HG03196 (cell line): ENCODE measurements around the gene GSTCD.
A peak's percentile ranks its signal among the peaks of the same experiment; 100 is the strongest.
"Not testable (repeated sequence)": the region's sequence is repeated elsewhere in the genome, so short reads cannot be mapped to it uniquely, and the experiment has no call there.

Experiments used
- ATAC-seq: cut with Tn5 transposase; IDR thresholded peaks from one replicate; pipeline ENCODE4 v1.9.1; 2021; ENCODE audit not compliant: unreplicated experiment

Gene GSTCD, protein sequence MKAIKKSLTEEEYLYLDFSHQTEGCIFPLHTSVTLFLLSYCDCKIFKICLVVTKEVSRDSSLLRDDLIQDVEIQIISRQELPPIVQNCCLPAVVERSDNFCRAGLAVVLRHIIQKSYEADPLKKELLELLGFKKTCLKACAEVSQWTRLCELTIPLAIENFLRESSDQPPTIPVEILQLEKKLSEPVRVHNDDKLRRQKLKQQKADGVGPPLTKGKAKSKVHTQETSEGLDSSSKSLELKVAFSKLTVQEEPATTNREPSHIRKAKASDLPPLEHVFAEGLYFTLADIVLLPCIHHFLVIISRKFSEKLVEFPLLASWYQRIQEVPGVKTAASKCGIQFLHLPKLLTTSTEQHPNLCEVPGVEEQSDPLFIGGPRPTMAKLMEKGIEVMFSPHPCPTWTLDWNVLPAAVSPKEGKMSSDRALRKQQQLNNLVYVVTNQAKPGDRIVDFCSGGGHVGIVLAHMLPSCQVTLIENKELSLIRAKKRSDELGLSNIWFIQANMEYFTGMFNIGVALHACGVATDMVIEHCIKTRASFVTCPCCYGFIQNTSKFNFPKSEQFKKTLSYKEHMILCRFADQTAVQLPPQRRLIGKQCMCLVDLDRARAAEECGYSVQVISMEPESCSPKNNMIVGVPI

DNA sequence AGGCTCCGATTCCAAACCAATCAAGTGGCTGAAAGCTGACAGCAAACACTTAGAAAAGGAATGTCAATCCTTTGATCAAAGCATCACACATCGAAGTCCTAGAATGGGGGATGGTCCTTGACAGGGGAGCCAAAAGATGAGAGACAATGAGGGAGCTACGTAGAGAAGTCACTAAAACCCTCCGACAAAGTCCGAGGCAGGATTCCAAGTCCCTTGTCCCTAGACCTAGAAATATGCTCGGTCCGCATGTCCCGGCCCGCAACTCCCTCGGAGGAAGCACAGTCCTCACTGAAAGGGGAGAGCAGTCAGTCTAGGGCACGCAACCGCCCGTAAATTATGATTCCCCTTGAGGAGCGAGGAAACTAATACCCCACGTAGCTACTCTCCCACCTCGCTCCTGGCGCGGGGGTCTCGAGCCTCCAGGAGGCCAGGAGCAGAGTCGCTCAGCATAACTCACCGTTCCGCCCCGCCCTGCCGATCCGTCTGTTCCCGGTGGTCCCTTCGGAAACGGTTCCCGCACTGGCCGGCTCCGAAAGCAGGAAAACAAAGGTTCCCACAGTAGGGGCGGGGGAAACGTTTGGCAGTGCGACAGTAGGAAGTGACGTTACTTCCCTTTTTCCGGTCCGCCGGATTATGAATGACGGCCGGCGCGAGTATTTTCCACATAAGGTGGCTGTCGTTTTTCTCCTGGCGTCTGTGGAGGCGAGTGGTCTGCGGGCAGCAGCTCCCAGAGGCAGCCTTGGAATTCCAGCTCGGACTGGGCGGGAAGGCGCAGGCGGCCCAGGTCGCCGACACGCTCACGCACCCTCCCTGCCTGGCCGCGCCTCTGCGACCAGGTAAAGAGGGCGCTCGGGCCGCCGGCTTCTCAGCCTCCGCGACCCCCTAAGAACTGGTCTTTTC lies at the start of gene GSTCD, which contains the start of gene INTS12:
Gene GSTCD, plus strand, starts transcription at position 604 of the 900 bp plus-strand sequence. CDS start 8,830 bp downstream, outside the sequence.
Gene INTS12, minus strand, starts transcription at position 509 of the 900 bp plus-strand sequence. CDS start 8,684 bp downstream, outside the sequence.
- ATAC-seq: peak; percentile 84

GRCh38 chr4:105659190-105659589 lies 49.4 kb upstream of the GSTCD start:
- no peak for ATAC-seq

- no peak for ATAC-seq
These were observed 47.6 kb upstream of the GSTCD start for GRCh38 chr4:105661028-105661427.

GRCh38 chr4:105662935-105663675 lies 45.5 kb upstream of the GSTCD start:
- no peak for ATAC-seq

DNA sequence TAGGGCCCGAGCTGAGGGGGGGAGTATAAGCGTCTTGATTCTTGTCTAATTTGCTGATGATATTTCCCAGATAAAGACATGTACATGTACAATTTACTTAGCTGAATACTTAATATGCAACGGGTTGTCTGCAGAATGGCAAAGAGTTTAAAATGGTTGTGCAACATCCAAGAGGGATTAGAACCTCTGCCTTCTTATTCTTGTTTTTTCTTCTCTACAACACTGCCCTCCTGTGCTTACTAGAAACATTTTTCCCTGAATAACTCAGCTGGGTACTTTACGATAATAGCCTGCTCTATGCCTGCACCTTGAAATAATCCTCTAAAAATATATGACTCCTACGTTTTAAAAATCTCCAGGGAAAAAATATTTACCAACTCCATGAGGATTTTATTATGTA lies 41.9 kb upstream of the GSTCD start:
- ATAC-seq: no peak

DNA sequence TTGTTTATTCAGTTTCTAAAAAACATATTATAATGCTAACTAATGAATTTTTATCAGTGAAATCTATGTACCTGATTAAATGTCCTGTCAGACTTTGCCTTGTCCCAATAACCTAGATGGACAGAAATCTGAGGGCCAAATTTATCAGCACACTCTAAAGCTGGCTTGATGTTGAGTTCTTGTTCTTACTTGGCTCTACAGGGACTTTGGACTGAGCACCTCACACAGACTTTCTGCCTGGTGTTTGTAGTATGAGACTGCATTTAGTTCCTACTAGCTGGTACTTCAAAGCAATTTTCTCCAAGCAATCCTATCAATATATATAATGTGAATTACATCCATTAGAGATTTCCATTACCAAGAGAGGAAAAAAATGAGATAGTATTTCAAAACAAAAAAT lies 37.9 kb upstream of the GSTCD start:
- ATAC-seq: no peak

DNA sequence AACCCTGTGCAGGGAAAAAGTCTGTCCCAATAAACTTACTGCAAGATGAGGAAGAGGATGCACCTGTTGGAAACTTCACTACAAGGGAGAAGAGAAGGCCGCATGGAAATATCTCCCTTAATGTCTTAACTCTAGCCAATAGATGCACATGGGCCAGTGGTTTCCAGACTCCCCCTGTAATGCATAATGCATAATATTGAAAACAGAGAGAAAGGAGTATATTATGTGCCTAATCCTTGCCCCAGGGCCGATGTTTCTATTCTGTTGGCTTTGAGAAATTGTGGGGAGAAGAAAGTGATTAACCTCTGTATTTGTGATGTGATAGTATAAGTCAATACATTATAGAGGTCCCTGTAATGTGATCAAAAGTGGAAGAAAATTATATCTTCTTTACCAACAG lies 37.3 kb upstream of the GSTCD start:
- ATAC-seq: no peak

DNA sequence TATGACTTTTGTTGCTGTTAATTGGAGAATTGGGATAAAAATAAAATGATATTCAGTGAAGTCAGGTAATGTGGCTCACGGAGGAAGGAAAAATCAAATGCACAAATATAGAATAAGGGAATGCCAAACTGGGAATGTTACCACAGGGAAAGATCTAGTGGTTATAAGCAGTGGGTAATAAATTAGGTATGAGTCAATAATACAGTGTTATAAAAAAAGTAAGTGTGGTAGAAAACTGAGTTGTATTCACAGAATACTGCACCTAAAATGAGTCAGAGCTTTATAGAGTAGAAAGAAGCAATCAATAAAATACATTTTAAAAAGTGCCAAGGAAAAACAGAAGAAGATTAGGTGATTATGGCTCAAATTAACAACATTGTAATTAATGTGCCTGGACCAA lies 34.6 kb upstream of the GSTCD start:
- no peak for ATAC-seq

DNA sequence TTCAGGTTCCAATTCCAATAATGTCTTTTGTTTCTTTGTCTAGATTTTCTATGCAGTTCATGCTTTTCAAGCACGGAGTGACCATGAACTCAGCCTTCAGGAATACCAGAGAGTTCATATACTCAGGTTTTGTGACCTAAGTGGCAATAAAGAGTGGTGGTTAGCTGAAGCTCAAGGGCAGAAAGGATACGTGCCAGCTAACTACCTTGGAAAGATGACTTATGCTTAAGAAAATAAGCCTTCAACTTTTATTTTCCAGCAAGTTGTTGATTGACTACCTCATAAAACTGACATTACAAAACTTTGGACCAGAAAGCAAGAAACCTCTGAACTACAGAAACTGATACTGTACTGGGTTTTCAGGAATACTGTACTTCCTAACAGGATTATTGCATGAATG lies 30.9 kb upstream of the GSTCD start:
- ATAC-seq: no peak

- ATAC-seq: no peak
These were observed 29.4 kb upstream of the GSTCD start for GRCh38 chr4:105679186-105679585.

GRCh38 chr4:105683038-105683437 lies 25.5 kb upstream of the GSTCD start:
- ATAC-seq: no peak

GRCh38 chr4:105686571-105686970 lies 22.0 kb upstream of the GSTCD start:
- ATAC-seq: no peak

DNA sequence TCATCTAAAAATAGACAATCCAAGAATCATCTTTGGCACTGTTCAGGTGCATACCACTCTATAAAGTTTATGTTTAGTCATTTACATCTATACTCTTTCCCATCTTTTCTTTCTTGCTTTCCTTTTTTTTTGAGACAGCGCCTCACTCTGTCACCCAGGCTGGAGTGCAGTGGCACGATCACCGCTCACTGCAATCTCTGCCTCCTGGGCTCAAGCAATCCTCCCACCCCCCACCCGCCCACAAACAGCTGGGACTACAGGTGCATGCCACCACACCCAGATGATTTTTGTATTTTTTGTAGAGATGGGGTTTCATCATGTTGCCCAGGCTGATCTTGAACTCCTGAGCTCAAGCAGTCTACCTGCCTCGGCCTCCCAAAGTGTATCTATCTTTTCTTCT lies 13.8 kb upstream of the GSTCD start:
- not testable (repeated sequence) for ATAC-seq

- not testable (repeated sequence) for ATAC-seq
These were observed 12.8 kb upstream of the GSTCD start for GRCh38 chr4:105695832-105696231.

DNA sequence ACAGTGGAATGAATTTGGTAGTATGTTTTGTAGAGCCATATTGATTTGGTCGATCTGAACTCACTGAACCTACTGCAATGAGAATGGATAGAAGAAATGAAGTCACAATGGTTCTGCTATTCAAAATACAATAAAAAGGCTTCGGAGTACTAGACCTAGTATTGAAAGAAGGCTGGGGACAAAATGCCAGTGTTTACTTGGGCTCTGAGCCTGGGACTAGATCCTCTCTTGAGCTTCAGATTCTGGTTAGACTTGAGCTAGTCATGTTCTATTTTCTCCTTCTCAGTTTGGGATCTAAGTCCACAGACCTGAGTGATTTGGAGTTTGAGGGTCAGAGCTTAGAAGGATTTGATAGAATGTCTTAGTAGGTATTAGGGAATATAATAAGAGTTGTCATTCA lies 10.0 kb upstream of the GSTCD start:
- no peak for ATAC-seq

DNA sequence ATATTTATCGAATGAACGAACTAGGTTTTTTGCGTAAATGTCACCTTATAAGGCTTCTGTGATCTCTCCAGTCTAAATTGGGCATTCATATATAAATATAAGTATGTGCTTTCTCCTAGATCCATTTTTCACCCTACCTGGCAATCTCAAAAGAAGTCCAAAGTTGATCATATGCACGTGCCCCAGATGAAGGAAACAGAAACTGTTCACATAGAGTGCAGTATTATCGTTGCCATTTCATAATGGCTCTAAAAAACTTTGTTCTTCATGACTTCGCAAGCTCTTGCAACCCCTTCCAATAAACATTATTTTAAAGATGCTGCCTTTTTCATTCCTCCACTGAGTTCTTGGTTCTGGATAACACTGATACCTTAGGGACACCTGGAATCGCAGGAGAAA lies 803 bp upstream of the GSTCD start:
- no peak for ATAC-seq

DNA sequence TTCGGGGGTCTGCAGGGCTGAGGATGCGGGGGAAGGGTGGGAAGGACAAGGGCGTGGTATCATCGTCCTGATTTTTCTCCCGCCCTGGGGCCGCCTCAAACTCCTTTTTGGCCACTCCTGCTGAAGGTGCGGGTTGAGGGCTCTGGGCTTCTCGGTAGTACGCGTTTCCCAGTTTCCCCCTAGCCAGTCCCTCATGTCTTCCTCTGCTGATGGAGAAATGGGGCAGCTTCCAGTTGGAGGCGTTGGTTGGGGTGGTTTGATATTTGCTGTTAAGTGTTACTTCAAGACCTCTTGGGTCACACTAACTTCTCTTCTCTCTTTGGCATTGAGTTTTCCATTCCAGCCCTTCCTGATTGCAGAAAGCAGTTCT lies 482 bp downstream of the GSTCD start:
- ATAC-seq: peak; percentile 32

DNA sequence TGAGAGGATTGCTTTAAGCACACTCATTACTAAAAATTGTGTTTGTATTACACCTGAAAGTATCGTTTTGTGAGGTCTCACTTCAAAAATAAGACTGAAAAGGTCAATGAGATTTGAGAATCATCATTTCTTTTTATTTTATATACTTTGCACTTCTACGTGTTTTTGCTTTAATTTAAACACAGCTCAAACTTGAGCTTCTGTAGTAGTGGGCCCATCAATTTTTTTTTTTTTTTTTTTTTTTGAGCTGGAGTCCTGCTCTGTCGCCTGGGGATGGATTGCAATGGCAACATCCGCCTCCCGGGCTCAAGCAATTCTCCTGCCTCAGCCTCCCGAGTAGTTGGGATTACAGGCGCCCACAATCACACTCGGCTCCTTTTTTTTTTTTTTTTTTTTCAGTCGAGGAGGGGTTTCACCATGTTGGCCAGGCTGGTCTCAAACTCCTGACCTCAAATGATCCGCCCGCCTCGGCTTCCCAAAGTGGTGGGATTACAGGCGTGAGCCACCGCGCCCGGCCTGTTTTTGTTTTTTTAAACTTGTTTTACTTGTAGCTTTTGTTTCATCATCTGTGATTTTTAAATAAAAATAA lies 1.5 kb downstream of the GSTCD start:
- ATAC-seq: no peak

- no peak for ATAC-seq
These were observed 2.1 kb downstream of the GSTCD start for GRCh38 chr4:105710678-105711077.

GRCh38 chr4:105712766-105713165 lies 4.2 kb downstream of the GSTCD start:
- ATAC-seq: no peak
